Calu3 (cell line): ENCODE results near the gene PHETA1. TPM values are rescaled to one million over a fixed set of nuclear protein-coding genes. Genes with fewer than 3 reads are reported as not detected.

Experiments used
- BruUV-seq: library from RNA; stranded (reverse); fragments of 400-500 nt; replicated peaks from 2 replicates; lab custom pipeline; 2021; lab: Mats Ljungman, UMichigan
- CTCF ChIA-PET: fragments of 300-600 bp; sonication (Branson Sonifier 250); formaldehyde crosslinking; loops from one replicate; lab custom pipeline; 2022; ENCODE audit warnings: antibody characterized with exemption; lab: Charles Lee
- DNase-seq: peaks from one replicate; pipeline ENCODE4 v3.0.0; 2022
- H3K27ac Mint-ChIP-seq: one replicate; pipeline ENCODE4 v1.8.0; 2022; ENCODE audit warnings: mixed read lengths; ENCODE audit not compliant: unreplicated experiment
- H3K27me3 Mint-ChIP-seq: one replicate; pipeline ENCODE4 v1.8.0; 2022; ENCODE audit warnings: mixed read lengths; ENCODE audit not compliant: unreplicated experiment
- H3K36me3 Mint-ChIP-seq: one replicate; pipeline ENCODE4 v1.8.0; 2022; ENCODE audit warnings: mild to moderate bottlenecking, moderate library complexity, mixed read lengths; ENCODE audit not compliant: insufficient read depth, unreplicated experiment
- H3K4me1 Mint-ChIP-seq: one replicate; pipeline ENCODE4 v1.8.0; 2022; ENCODE audit warnings: mild to moderate bottlenecking, low read depth, mixed read lengths; ENCODE audit not compliant: unreplicated experiment
- H3K4me3 Mint-ChIP-seq: one replicate; pipeline ENCODE4 v1.8.0; 2022; ENCODE audit warnings: mild to moderate bottlenecking, low read depth, moderate library complexity, mixed read lengths; ENCODE audit not compliant: unreplicated experiment
- H3K9me3 Mint-ChIP-seq: one replicate; pipeline ENCODE4 v1.8.0; 2022; ENCODE audit warnings: low read depth, mixed read lengths; ENCODE audit not compliant: unreplicated experiment
- intact Hi-C: fragments of 100-400 bp; cut with micrococcal nuclease; formaldehyde crosslinking; loops from one replicate; pipeline ENCODE4 v1.10.0; 2022; ENCODE audit not compliant: unreplicated experiment
- total RNA-seq: library from RNA; stranded (reverse); gene quantifications from 2 replicates; pipeline ENCODE4 v1.2.3, GENCODE V29; 2022
- TF ChIP-seq, protein P1 (sequence below): fragments of 200-600 bp; IDR thresholded peaks from one replicate; pipeline ENCODE4 v1.8.0; 2022; ENCODE audit warnings: antibody characterized with exemption; ENCODE audit not compliant: unreplicated experiment

PHETA1 gene
- total RNA-seq, 1 experiment from 2014 or later = 20.7 TPM

DNA sequence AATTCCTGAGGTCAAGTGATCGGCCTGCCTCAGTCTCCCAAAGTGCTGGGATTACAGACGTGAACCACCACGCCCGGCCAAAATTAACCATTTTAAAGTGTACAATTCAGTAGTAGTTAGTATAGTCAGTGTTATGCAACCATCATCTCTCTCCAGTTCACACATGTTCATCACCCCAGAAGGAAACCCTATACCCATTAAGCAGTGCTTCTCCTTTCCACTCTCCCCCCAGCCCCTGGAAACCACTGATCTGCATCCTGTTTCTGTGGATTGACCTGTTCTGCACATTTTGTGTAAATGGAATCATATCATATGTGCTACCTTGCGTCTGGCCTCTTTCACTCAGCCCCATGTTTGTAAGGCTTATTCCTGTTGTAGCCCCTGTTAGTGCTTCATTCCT is 52.2 kb downstream of the PHETA1 start:
- intact Hi-C loops = no loop called here
- H3K4me1 Mint-ChIP-seq = no peaks in the 10 kb centered on the region
- H3K4me3 Mint-ChIP-seq = no peak overlapping the region
- no peaks in the 10 kb centered on the region for H3K36me3 Mint-ChIP-seq
- H3K27me3 Mint-ChIP-seq = peaks cover 40% of the 10 kb centered on the region
- DNase-seq = no peak
- no peak overlapping the region for H3K27ac Mint-ChIP-seq
- TF ChIP-seq, protein P1, sequence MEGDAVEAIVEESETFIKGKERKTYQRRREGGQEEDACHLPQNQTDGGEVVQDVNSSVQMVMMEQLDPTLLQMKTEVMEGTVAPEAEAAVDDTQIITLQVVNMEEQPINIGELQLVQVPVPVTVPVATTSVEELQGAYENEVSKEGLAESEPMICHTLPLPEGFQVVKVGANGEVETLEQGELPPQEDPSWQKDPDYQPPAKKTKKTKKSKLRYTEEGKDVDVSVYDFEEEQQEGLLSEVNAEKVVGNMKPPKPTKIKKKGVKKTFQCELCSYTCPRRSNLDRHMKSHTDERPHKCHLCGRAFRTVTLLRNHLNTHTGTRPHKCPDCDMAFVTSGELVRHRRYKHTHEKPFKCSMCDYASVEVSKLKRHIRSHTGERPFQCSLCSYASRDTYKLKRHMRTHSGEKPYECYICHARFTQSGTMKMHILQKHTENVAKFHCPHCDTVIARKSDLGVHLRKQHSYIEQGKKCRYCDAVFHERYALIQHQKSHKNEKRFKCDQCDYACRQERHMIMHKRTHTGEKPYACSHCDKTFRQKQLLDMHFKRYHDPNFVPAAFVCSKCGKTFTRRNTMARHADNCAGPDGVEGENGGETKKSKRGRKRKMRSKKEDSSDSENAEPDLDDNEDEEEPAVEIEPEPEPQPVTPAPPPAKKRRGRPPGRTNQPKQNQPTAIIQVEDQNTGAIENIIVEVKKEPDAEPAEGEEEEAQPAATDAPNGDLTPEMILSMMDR = no peak
- CTCF ChIA-PET = no interaction called here
- H3K9me3 Mint-ChIP-seq = no peaks in the 10 kb centered on the region
- BruUV-seq = no TSS peak

DNA sequence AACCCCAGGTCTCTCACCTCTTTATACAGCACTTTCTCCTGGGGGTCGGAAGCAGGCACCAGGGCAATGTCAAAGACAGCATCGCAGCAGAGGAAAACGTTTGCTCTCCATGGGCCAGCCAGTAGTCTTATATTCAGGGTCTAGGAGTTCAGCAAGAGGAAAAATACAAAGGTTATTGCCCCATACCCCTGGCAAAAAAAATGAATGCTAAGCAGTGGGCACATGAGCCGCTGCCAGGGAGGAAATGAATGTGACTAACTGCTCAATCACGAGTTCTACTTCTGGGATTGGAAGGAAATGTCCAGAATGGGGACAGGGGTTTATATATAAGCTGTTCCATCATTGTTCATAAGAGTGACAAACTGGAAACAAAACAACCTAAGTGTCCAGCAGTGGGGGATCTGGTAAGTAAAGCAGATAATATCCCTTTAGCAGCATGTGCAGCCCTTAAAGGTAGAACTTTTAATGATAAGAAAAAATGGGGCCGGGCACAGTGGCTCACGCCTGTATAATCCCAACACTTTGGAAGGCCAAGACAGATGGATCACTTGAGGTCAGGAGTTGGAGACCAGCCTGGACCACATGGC is 53.8 kb downstream of the PHETA1 start:
- peaks cover 44% of the 10 kb centered on the region for H3K27me3 Mint-ChIP-seq
- TF ChIP-seq, protein P1 = no peak
- DNase-seq = no peak
- H3K4me1 Mint-ChIP-seq = no peaks in the 10 kb centered on the region
- intact Hi-C loops = loop anchor here (5.0 kb wide), 2 partner anchors 378 to 423 kb away; no protein-coding TSS in a partner anchor
- H3K27ac Mint-ChIP-seq = no peak overlapping the region
- no peaks in the 10 kb centered on the region for H3K9me3 Mint-ChIP-seq
- H3K36me3 Mint-ChIP-seq = no peaks in the 10 kb centered on the region
- no peak overlapping the region for H3K4me3 Mint-ChIP-seq
- BruUV-seq = no TSS peak
- CTCF ChIA-PET = interaction anchor here (0.6 kb wide), 1 partner anchor 117 kb away, joined by 5 read pairs; no protein-coding TSS in a partner anchor

DNA sequence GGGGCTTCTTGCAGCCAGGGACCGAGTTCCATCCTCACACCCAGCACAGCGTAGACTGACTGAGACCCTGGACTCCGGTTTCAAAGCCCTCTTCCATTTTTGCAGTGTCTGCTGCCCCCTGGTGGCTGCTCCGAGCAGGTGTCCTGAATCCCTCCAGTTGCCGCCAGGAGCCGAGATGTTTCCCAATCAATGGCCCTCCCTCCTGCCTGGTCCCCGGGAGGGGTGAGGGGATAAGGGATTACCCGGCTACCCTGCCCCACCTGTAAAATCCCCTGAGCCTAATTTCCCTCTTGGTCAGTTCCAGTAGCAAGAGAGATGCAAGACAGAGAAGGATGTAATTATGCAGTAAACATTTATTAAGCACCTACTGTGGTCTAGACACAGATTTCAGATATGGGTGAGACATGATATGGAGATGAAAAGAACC is 55.0 kb downstream of the PHETA1 start:
- Mint-ChIP-seq H3K4me1 (no peaks in the 10 kb centered on the region), H3K36me3 (no peaks in the 10 kb centered on the region), H3K4me3 (no peak overlapping the region), H3K9me3 (no peaks in the 10 kb centered on the region), H3K27me3 (peaks cover 52% of the 10 kb centered on the region), H3K27ac (no peak overlapping the region)
- peak; percentile 88 for DNase-seq
- no TSS peak for BruUV-seq
- intact Hi-C loops = loop anchor here (1.0 to 5.0 kb wide), 3 partner anchors 290 to 422 kb away; no protein-coding TSS in a partner anchor
- TF ChIP-seq, protein P1 = peak; percentile 96
- CTCF ChIA-PET = interaction anchor here (0.7 kb wide), 1 partner anchor 40 kb away, joined by 6 read pairs; no protein-coding TSS in a partner anchor

DNA sequence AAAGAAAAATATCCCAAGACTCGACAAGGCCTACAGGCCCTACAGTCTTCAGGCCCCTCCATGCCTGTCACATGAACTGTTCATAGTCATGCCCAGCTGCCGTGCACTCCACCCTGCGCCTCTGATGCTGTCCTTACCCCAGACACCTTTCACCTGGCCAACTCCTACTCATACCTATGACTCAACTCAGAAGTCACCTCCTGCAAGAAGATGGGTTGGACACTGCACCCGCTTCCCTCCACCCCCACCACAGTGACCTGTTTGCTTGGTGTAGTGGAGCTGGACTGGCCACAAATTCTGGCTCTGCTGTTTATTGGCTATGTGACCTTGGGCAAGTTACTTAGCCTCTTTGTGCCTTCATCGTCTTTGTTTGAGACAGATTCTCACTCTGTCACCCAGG is 56.2 kb downstream of the PHETA1 start:
- no peaks in the 10 kb centered on the region for H3K9me3 Mint-ChIP-seq
- TF ChIP-seq, protein P1 = no peak
- no TSS peak for BruUV-seq
- no peak overlapping the region for H3K27ac Mint-ChIP-seq
- peaks cover 41% of the 10 kb centered on the region for H3K27me3 Mint-ChIP-seq
- no peak for DNase-seq
- intact Hi-C loops = loop anchor here (1.0 to 5.0 kb wide), 3 partner anchors 288 to 420 kb away; no protein-coding TSS in a partner anchor
- H3K4me3 Mint-ChIP-seq = no peak overlapping the region
- no peaks in the 10 kb centered on the region for H3K4me1 Mint-ChIP-seq
- H3K36me3 Mint-ChIP-seq = no peaks in the 10 kb centered on the region
- CTCF ChIA-PET = interaction anchor here (0.5 to 0.7 kb wide), 4 partner anchors 32 to 480 kb away, joined by 3 to 6 read pairs (median 4); no protein-coding TSS in a partner anchor
